HG02943 (cell line): ENCODE measurements around the gene F2RL2.

Source experiments
- ATAC-seq: cut with Tn5 transposase; IDR thresholded peaks from one replicate; pipeline ENCODE4 v1.9.1; 2021; ENCODE audit warnings: mild to moderate bottlenecking, low read depth, moderate library complexity; ENCODE audit not compliant: unreplicated experiment

F2RL2 gene

DNA sequence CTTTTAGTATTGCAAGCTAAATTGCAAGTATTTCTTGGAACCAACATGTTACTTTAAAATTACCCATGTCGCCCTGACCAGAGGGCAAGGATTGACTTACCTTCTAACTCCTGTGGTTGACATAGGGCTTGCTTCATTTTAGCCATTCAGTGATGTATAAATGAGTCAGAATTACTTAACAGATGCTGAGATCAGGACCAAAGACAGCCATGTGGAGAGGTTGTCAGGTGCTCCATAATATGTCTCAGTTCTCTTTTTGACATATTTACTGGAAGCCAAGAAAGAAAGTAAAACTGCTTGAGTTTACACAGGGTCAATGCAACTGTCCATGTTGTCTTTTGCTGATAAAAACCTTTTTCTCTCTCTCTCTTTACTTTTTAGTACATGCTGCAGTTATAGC lies 33.2 kb downstream of the F2RL2 start:
- peak; percentile 94 for ATAC-seq

DNA sequence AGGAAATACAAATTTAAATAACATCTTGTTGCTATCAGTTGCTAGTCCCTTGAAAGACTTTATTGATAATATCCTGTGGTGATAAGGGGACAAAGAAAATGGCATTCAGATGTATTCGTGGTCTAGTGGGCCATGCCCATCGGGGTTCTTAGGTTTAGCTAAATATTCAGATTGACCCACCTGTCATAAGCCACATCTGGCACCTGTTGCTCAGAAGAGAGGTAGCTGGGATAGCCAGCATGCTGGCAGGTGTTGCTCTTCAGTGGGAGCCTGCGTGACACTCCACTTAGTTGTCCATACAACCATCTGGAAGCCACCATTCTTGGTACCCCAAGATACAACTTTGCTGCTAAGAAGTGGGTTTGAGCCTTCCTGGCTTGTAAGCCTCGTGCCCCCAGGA lies 36.7 kb downstream of the F2RL2 start:
- ATAC-seq: no peak

DNA sequence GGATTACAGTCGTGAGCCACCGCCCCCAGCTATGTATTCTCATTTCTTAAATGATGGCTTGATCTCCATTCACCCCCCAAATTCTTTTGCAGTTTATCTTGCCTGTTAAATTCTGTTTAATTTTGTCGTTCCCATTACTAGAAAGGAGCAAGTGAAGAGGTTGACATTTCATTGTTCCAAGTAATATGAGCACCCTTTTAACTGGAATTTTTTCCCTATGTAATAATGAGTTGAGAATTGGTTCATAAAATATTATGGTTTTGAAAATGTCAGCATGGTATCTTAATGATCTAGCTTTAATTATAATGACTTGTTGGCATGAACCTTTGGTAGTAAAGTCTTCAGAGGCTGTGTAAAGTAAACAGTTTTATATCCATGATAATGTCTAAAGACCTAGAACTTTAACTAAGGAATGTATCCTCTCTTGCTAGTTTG lies 37.4 kb downstream of the F2RL2 start:
- no peak for ATAC-seq

DNA sequence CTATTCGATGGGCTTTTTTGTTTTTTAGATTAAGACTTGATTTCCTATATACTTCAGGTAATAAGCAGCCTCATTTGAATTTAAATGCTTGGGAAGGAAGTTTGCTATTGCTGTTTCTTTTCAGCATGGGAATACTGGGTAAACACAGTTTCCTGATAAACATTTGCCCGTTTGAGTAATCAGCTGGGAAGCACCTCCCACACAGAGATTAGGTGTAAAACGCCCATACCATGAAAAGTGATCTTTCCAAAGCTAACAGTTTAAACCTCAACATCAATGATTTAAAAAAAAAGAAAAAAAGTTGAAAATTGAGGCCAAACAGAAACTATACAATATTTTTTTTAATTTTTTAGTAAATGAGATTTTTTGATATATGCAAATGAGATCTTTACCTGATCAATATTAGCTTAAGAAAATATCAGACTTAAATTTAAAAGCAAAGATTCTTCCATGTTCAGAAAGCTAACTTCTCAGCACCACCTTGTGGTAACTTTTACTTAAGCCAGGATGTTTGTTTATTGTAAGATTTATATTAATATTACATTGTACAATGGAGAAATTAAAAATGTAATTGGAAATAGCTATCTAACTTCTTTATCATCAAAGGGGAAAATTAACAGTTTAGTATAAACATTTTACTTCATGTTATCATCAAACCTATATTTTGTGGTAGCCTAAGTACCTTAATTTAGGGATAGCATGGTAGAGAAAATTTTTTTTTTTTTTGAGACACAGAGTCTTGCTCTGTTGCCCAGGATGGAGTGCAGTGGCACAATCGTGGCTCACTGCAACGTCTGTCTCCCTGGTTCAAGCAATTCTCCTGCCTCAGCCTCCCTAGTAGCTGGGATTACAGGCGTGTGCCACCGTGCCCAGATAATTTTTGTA lies 39.8 kb downstream of the F2RL2 start:
- no peak for ATAC-seq

DNA sequence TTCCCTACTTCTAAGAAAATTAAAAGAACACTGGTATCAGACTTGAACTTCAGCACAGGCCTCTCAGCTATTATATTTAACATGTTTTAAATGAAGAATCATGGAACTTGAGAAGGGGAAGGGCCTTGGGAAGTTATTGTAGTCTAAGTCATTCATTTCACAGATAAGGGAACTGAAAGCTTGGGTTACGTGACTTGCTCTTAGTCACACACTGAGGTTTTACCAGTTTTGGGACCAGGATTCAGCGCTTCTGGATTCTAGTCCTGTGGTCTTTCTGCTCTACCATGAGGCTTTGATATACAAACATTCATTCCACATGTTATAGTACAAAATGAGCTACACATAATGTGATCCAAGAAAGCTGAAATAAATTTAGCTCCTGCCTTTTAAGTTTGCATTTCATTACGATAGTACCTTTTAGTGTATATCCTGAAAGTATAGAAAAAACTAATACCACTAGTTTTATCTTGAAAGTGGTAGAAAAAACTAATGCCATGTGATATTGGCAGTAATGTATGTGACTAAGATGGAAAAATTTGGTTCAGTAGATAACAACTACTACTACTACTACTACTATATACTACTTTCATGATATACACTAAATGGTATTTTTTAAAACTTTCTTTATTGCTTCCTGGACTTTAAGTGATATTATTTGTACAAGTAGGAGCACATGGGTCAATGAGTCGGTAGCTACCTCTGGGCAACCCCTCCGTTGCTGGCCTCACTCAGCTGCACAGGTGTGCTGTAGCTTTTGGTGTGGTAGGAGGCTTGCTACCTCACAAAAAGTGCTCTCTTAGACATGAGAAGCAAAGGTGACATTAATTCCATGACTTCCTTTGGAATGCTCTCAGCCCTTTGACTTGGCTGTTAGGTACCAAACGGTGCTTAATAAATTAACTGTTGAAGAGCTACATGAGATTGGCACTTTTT lies 40.7 kb downstream of the F2RL2 start:
- ATAC-seq: no peak

DNA sequence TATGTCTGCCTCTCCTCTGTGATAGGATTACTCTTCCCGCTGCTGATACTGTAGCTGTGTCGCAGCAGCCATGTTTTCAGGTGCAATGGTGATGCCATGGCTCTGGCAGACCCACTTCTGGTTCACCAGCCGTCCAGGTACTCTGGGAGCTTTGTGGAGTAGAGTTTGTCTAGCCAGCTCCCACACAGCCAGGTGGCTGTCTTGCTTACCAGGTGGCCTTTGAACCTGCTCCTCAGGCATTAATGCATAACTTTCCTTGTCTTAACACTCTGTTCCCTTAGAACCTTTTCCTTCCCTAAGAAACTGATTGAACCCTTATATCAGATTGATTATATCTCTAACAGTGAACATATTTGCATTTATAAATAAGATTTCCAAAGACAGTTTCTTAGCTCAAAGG lies 42.2 kb downstream of the F2RL2 start:
- no peak for ATAC-seq

DNA sequence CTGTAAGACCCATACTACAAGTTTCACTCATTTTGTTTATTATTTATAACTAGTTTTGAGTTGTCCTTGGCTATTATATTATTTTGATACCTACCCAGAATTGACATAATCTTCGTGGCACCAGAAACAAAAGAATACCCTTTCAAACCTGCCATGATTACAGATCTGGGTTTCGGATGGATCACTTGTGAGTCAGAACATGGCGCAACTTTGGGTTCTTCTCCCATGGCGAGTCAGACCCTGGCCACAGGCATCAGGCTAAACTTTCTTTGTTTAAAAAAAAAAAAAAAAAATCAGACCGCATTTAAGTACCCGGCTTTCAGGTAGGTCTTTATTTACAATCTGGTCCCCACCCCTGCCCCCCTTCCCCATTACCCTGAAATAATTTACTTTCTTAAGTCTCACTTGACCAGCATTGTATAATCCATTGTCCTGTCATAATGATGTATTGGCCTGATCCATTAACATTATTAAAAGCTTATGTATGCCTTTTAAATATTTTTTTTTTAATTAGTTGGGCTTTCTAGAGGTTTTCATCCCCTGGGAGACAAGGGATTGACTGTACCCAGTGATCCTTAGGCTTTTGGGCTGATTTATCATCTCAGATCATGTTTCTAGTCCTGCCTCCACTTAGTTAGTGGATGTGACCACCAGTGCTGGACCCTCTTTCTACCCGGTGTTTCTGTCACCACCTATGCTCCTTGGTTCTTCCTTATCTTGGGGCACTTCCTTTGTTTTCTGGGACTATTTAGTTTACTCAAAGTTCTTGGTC lies 43.9 kb downstream of the F2RL2 start:
- no peak for ATAC-seq

DNA sequence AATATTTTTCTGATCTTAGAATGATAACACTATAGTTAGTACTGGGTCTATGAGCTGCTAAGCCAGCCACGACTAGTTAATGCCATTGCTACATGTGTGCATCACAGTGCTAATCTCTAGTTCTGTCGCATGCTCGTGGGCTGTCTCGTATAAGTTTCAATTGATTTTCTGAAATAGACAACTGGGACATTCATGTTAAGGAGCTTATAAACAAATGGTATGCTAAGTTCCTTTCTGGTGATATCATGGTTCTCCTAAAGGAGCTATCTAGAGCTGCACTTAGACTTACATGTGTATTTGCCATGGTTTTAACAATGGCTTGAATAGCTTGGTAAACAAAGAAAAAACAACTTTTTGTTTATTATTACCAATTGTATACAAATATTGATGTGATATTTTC lies 46.2 kb downstream of the F2RL2 start:
- ATAC-seq: no peak

DNA sequence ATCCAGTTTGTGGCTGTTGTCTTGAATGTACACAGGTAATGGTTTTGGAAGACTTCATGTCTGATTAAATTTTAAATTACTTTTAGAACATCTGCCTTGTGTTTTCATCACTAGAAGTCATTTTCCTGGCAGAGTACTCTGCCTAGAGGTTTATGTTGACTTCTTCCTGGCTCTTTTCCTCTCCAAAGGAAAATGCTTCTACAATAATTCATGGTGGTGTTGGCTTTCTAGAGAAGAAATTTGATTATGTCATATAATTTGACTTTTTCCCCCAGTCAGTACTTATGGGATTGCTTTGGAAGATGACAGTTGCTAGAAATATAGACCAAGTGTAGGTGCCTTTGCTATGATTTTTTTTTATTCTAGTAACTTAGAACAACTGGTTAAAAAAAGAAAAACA lies 46.8 kb downstream of the F2RL2 start:
- ATAC-seq: no peak

DNA sequence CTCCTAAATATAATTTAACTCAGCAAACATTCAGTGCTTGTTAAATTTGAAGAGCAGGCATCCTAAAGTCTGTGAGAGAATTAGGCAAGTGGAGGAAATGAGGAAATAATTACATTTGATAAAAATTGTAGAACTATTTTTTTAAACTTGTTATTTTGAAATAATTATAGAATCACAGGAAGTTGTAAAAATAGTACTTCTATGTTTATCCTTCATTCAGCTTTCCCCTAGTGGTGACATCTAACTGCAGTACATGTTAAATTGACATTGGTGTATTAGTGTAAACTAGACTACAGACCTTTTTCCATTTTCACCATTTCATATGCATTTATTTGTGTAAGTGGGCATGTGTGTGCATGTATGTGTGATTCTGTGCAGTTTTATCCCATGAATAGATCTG lies 51.6 kb downstream of the F2RL2 start:
- ATAC-seq: no peak

DNA sequence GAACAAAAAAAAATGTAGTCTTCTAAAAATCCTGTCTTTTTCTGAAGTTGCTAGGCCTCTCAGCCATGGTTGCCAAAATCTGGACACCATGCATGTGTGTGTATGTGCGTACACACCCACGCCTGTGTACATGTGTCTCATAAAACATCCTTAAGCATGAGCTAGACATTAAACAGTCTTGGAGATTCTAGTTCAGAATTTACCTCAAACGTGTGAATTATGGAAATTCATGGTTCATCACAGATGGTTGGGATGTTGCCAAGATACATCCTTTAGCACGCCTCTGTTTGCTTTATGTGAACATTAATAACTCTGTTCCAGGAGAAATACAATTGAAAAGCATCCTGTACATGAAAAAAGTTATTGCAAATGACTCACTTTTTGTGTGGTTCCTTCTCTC lies 53.0 kb downstream of the F2RL2 start:
- ATAC-seq: no peak
